ENCODE measurements around the gene LRPAP1.
"Not testable (repeated sequence)": the region's sequence is repeated elsewhere in the genome, so short reads cannot be mapped to it uniquely, and the experiment has no call there.

LRPAP1 gene

GRCh38 chr4:3560465-3560864, 28.2 kb upstream of the LRPAP1 start:
- not testable (repeated sequence) for DNase-seq

- DNase-seq: not testable (repeated sequence)
These were observed 27.4 kb upstream of the LRPAP1 start for GRCh38 chr4:3559381-3560290.

GRCh38 chr4:3558514-3558836, 26.3 kb upstream of the LRPAP1 start:
- DNase-seq: not testable (repeated sequence)

- DNase-seq: not testable (repeated sequence)
These were observed 25.7 kb upstream of the LRPAP1 start for GRCh38 chr4:3557676-3558513.

GRCh38 chr4:3557088-3557492, 24.9 kb upstream of the LRPAP1 start:
- peak; percentile 6 to 65 for DNase-seq

- not testable (repeated sequence) for DNase-seq
These were observed 24.1 kb upstream of the LRPAP1 start for GRCh38 chr4:3556244-3556867.

- DNase-seq: not testable (repeated sequence)
These were observed 23.3 kb upstream of the LRPAP1 start for GRCh38 chr4:3555459-3556070.

- DNase-seq: not testable (repeated sequence)
These were observed 19.1 kb upstream of the LRPAP1 start for GRCh38 chr4:3551366-3551765.

- not testable (repeated sequence) for DNase-seq
These were observed 18.6 kb upstream of the LRPAP1 start for GRCh38 chr4:3550792-3551325.

- DNase-seq: not testable (repeated sequence)
These were observed 17.8 kb upstream of the LRPAP1 start for GRCh38 chr4:3550041-3550440.

- DNase-seq: not testable (repeated sequence)
These were observed 17.4 kb upstream of the LRPAP1 start for GRCh38 chr4:3549694-3550001.

- DNase-seq: not testable (repeated sequence)
These were observed 16.9 kb upstream of the LRPAP1 start for GRCh38 chr4:3548991-3549693.

GRCh38 chr4:3546721-3547120, 14.5 kb upstream of the LRPAP1 start:
- DNase-seq: not testable (repeated sequence)

- DNase-seq: not testable (repeated sequence)
These were observed 13.1 kb upstream of the LRPAP1 start for GRCh38 chr4:3545351-3545750.

- DNase-seq: not testable (repeated sequence)
These were observed 12.2 kb upstream of the LRPAP1 start for GRCh38 chr4:3544259-3545025.

GRCh38 chr4:3543415-3543814, 11.2 kb upstream of the LRPAP1 start:
- not testable (repeated sequence) for DNase-seq

- not testable (repeated sequence) for DNase-seq
These were observed 6.7 kb upstream of the LRPAP1 start for GRCh38 chr4:3538906-3539305.

- DNase-seq: not testable (repeated sequence)
These were observed 3.6 kb upstream of the LRPAP1 start for GRCh38 chr4:3535812-3536211.

GRCh38 chr4:3533423-3533820, 1.2 kb upstream of the LRPAP1 start:
- no peak for DNase-seq

GRCh38 chr4:3532751-3533422, 665 bp upstream of the LRPAP1 start:
- DNase-seq: no peak

Data from CD4-positive, alpha-beta T cell treated with Interleukin-4 for 1 hour (primary cell).